H9 (cell line): ENCODE measurements around the gene DMP1. TPM values are rescaled to one million over a fixed set of nuclear protein-coding genes. Genes with fewer than 3 reads are reported as not detected.

ENCODE experiments used
- DNase-seq: peaks from one replicate; pipeline ENCODE4 v3.0.0-alpha.2; 2017
- H2AFZ ChIP-seq: one replicate; pipeline ENCODE4 v1.6.1; 2013; ENCODE audit warnings: mild to moderate bottlenecking, low read length, control low read depth, moderate library complexity
- H2AK5ac ChIP-seq: 2 replicates; pipeline ENCODE4 v1.6.1; 2013; ENCODE audit warnings: low read length, control low read depth, mixed read lengths; ENCODE audit not compliant: insufficient read length
- H2BK120ac ChIP-seq: one replicate; pipeline ENCODE4 v1.6.1; 2013; ENCODE audit warnings: low read depth, mild to moderate bottlenecking, low read length, control low read depth, inconsistent platforms; ENCODE audit not compliant: poor library complexity, severe bottlenecking
- H2BK12ac ChIP-seq: 2 replicates; pipeline ENCODE4 v1.6.1; 2013; ENCODE audit warnings: low read length, control low read depth, mixed read lengths, low read depth; ENCODE audit not compliant: insufficient read length
- H2BK15ac ChIP-seq: 2 replicates; pipeline ENCODE4 v1.6.1; 2013; ENCODE audit warnings: low read depth, low read length, control low read depth
- H2BK20ac ChIP-seq: one replicate; pipeline ENCODE4 v1.6.1; 2013; ENCODE audit warnings: low read depth, mild to moderate bottlenecking, low read length, control low read depth, inconsistent platforms; ENCODE audit not compliant: poor library complexity, severe bottlenecking
- H2BK5ac ChIP-seq: 2 replicates; pipeline ENCODE4 v1.6.1; 2013; ENCODE audit warnings: low read length, control low read depth, mixed read lengths; ENCODE audit not compliant: insufficient read length
- H3K14ac ChIP-seq: 2 replicates; pipeline ENCODE4 v1.6.1; 2013; ENCODE audit warnings: low read length, control low read depth; ENCODE audit not compliant: insufficient read depth
- H3K18ac ChIP-seq: 2 replicates; pipeline ENCODE4 v1.6.1; 2013; ENCODE audit warnings: low read depth, mild to moderate bottlenecking, mixed read lengths, low read length, control low read depth; ENCODE audit not compliant: insufficient read length
- H3K23ac ChIP-seq: 2 replicates; pipeline ENCODE4 v1.6.1; 2013; ENCODE audit warnings: low read length, control low read depth, mixed read lengths, low read depth; ENCODE audit not compliant: insufficient read length
- H3K23me2 ChIP-seq: 2 replicates; pipeline ENCODE4 v1.6.1; 2013; ENCODE audit warnings: low read depth, mild to moderate bottlenecking, mixed read lengths, low read length, control low read depth; ENCODE audit not compliant: insufficient read length, poor library complexity, severe bottlenecking
- H3K27ac ChIP-seq: 2 replicates; pipeline ENCODE4 v1.5.1; 2013; ENCODE audit warnings: low read length, control low read depth, mixed read lengths, low read depth; ENCODE audit not compliant: insufficient read length
- H3K27me3 ChIP-seq: 2 replicates; pipeline ENCODE4 v1.6.1; 2013; ENCODE audit warnings: low read length, control low read depth, inconsistent platforms; ENCODE audit not compliant: insufficient read depth
- H3K4ac ChIP-seq: 2 replicates; pipeline ENCODE4 v1.6.1; 2013; ENCODE audit warnings: low read depth, mild to moderate bottlenecking, control low read depth, inconsistent platforms, low read length, moderate library complexity
- H3K4me1 ChIP-seq: 2 replicates; pipeline ENCODE4 v1.6.1; 2013; ENCODE audit warnings: low read length, control low read depth, inconsistent platforms; ENCODE audit not compliant: insufficient read depth
- H3K4me2 ChIP-seq: 2 replicates; pipeline ENCODE4 v1.6.1; 2013; ENCODE audit warnings: low read length, control low read depth, mixed read lengths; ENCODE audit not compliant: insufficient read length, insufficient read depth
- H3K56ac ChIP-seq: 2 replicates; pipeline ENCODE4 v1.6.1; 2013; ENCODE audit warnings: low read depth, mild to moderate bottlenecking, mixed read lengths, low read length, control low read depth; ENCODE audit not compliant: insufficient read length
- H3K79me1 ChIP-seq: 2 replicates; pipeline ENCODE4 v1.6.1; 2013; ENCODE audit warnings: low read depth, mild to moderate bottlenecking, moderate library complexity, low read length, control low read depth, inconsistent platforms; ENCODE audit not compliant: insufficient read depth, poor library complexity, severe bottlenecking
- H3K79me2 ChIP-seq: 2 replicates; pipeline ENCODE4 v1.6.1; 2013; ENCODE audit warnings: low read length, control low read depth, inconsistent platforms; ENCODE audit not compliant: insufficient read depth
- H3K9ac ChIP-seq: 2 replicates; pipeline ENCODE4 v1.6.1; 2013; ENCODE audit warnings: low read length, control low read depth, mixed read lengths; ENCODE audit not compliant: insufficient read length; ENCODE audit errors: extremely low read depth
- H3K9me3 ChIP-seq: one replicate; pipeline ENCODE4 v1.6.1; 2013; ENCODE audit warnings: low read depth, low read length, inconsistent platforms; ENCODE audit not compliant: control insufficient read depth
- H3T11ph ChIP-seq: one replicate; pipeline ENCODE4 v1.6.1; 2013; ENCODE audit warnings: mild to moderate bottlenecking, low read length, control low read depth, inconsistent platforms
- H4K20me1 ChIP-seq: one replicate; pipeline ENCODE4 v1.6.1; 2013; ENCODE audit not compliant: control insufficient read depth, insufficient read length, insufficient read depth
- H4K5ac ChIP-seq: 2 replicates; pipeline ENCODE4 v1.6.1; 2013; ENCODE audit warnings: low read depth, mild to moderate bottlenecking, mixed read lengths, low read length, control low read depth; ENCODE audit not compliant: insufficient read length
- H4K8ac ChIP-seq: replicated peaks from 2 replicates; pipeline ENCODE4 v1.6.1; 2013; ENCODE audit warnings: low read length, control low read depth, mixed read lengths, low read depth; ENCODE audit not compliant: insufficient read length
- H4K91ac ChIP-seq: 2 replicates; pipeline ENCODE4 v1.6.1; 2013; ENCODE audit warnings: low read depth, mild to moderate bottlenecking, moderate library complexity, mixed read lengths, low read length, control low read depth; ENCODE audit not compliant: insufficient read length
- H3K27ac Mint-ChIP-seq, 3 experiments: 2 replicates in 2 of 3; 3 replicates in 1 of 3; pipeline ENCODE4 v1.8.0; 2020 to 2021; ENCODE audit warnings: mixed read lengths in 3 of 3, mild to moderate bottlenecking in 1 of 3, moderate library complexity in 1 of 3
- H3K27me3 Mint-ChIP-seq: 2 replicates; pipeline ENCODE4 v1.8.0; 2021; ENCODE audit warnings: low read depth, mild to moderate bottlenecking, moderate library complexity, mixed read lengths
- H3K36me3 Mint-ChIP-seq, 3 experiments: 2 replicates in 2 of 3; 3 replicates in 1 of 3; pipeline ENCODE4 v1.8.0; 2020 to 2021; ENCODE audit warnings: low read depth in 3 of 3, mixed read lengths in 3 of 3; ENCODE audit not compliant: insufficient read depth in 1 of 3
- H3K4me1 Mint-ChIP-seq, 2 experiments: 2 replicates each; pipeline ENCODE4 v1.8.0; 2020; ENCODE audit warnings: mixed read lengths in 2 of 2
- H3K4me3 Mint-ChIP-seq, 2 experiments: 2 replicates in 1 of 2; 3 replicates in 1 of 2; pipeline ENCODE4 v1.8.0; 2020 to 2021; ENCODE audit warnings: mild to moderate bottlenecking in 2 of 2, mixed read lengths in 2 of 2, moderate library complexity in 1 of 2
- H3K9me3 Mint-ChIP-seq, 2 experiments: 2 replicates in 1 of 2; 3 replicates in 1 of 2; pipeline ENCODE4 v1.8.0; 2020; ENCODE audit warnings: mild to moderate bottlenecking in 2 of 2, mixed read lengths in 2 of 2, moderate library complexity in 1 of 2
- CTCF ChIP-seq: fragments of 200-600 bp; sonication (generic); conservative IDR thresholded peaks from 3 replicates; pipeline ENCODE4 v1.8.0; 2021; ENCODE audit warnings: antibody characterized with exemption, mild to moderate bottlenecking
- total RNA-seq: library from RNA; stranded (reverse); gene quantifications from 2 replicates; pipeline ENCODE4 v1.2.1, GENCODE V29; 2021

The DMP1 gene
- total RNA-seq, 1 experiment from 2014 or later, result not detected

GRCh38 chr4:87620491-87620890 lies 29.6 kb upstream of the DMP1 start:
- H3K4me1 Mint-ChIP-seq, result peaks cover 0 to 8% of the 10 kb centered on the region in 2 experiments; a peak in 3 of 4 replicates
- H3T11ph ChIP-seq, result no peak overlapping the region
- no peaks in the 10 kb centered on the region for H3K79me1 ChIP-seq
- H2BK12ac ChIP-seq, result no peak overlapping the region
- no peak overlapping the region for H3K27ac ChIP-seq
- no peak overlapping the region for H2BK20ac ChIP-seq
- DNase-seq, result no peak
- no peak overlapping the region for H3K4me2 ChIP-seq
- H3K14ac ChIP-seq, result no peak overlapping the region
- H2BK120ac ChIP-seq, result no peak overlapping the region
- no peak overlapping the region for H3K18ac ChIP-seq
- no peak overlapping the region for H4K8ac ChIP-seq
- no peak overlapping the region for H2BK15ac ChIP-seq
- no peaks in the 10 kb centered on the region for H3K9me3 Mint-ChIP-seq
- H4K5ac ChIP-seq, result no peak overlapping the region
- H4K20me1 ChIP-seq, result no peaks in the 10 kb centered on the region
- no peak overlapping the region for H2AK5ac ChIP-seq
- no peaks in the 10 kb centered on the region; the same call in 1 of the 2 replicates for H3K27me3 Mint-ChIP-seq
- no peak overlapping the region for H3K9ac ChIP-seq
- H3K79me2 ChIP-seq, result no peaks in the 10 kb centered on the region
- H3K4me1 ChIP-seq, result no peaks in the 10 kb centered on the region
- H3K56ac ChIP-seq, result no peak overlapping the region
- no peak overlapping the region for H3K4ac ChIP-seq
- H3K4me3 Mint-ChIP-seq, result no peak overlapping the region
- H2BK5ac ChIP-seq, result no peak overlapping the region
- H3K23ac ChIP-seq, result no peak overlapping the region
- TF ChIP-seq CTCF, result no peak
- no peaks in the 10 kb centered on the region for H3K27me3 ChIP-seq
- no peak overlapping the region; a peak in 1 of 7 replicates for H3K27ac Mint-ChIP-seq
- H3K36me3 Mint-ChIP-seq, result no peaks in the 10 kb centered on the region
- no peaks in the 10 kb centered on the region for H3K23me2 ChIP-seq
- no peak overlapping the region for H4K91ac ChIP-seq
- no peaks in the 10 kb centered on the region for H3K9me3 ChIP-seq
- no peak overlapping the region for H2AFZ ChIP-seq
